HepG2 (cell line): ENCODE data around the gene UGCG. TPM values are rescaled to one million over a fixed set of nuclear protein-coding genes. Genes with fewer than 3 reads are reported as not detected.

Experiments
- JUNB ChIP-seq: sonication (generic); formaldehyde crosslinking; IDR thresholded peaks from 2 replicates; pipeline ENCODE4 v1.8.0; 2022; ENCODE audit warnings: missing genetic modification reagents, mild to moderate bottlenecking, borderline replicate concordance
- ZFP36 ChIP-seq: fragments of 150-350 bp; IDR thresholded peaks from 2 replicates; pipeline ENCODE4 v1.6.1; 2018; ENCODE audit warnings: borderline replicate concordance, low read length, low read depth; ENCODE audit not compliant: partially characterized antibody
- ZNF33B ChIP-seq: sonication (generic); formaldehyde crosslinking; IDR thresholded peaks from 2 replicates; pipeline ENCODE4 v1.5.1; 2020; ENCODE audit warnings: mild to moderate bottlenecking, missing genetic modification reagents
- ZNF563 ChIP-seq: sonication (generic); formaldehyde crosslinking; IDR thresholded peaks from 2 replicates; pipeline ENCODE4 v1.8.0; 2022; ENCODE audit warnings: mild to moderate bottlenecking, moderate library complexity, missing genetic modification reagents
- ZNF724P ChIP-seq: sonication (generic); formaldehyde crosslinking; IDR thresholded peaks from 2 replicates; pipeline ENCODE4 v1.8.0; 2022; ENCODE audit warnings: missing genetic modification reagents, borderline replicate concordance
- polyA plus RNA-seq, 8 experiments: library from polyadenylated mRNA; depleted of rRNA in 3 of 8; stranded (reverse) in 7 of 8; unstranded in 1 of 8; fragments of >200 nt; fragmentation: Illumina TruSeq in 4 of 8; extraction: Trizol in 4 of 8; gene quantifications; 2 replicates each; pipeline versions ENCODE4 v1.2.1 to v1.2.3, GENCODE V29; 2011 to 2016; ENCODE audit warnings: low read depth in 4 of 8, missing spikeins in 1 of 8, mixed read lengths in 1 of 8; ENCODE audit not compliant: insufficient read depth in 1 of 8
- total RNA-seq, 5 experiments: library from RNA; depleted of rRNA; stranded (reverse); fragments of >200 nt; fragmentation: Illumina TruSeq; extraction: Trizol; gene quantifications; 2 replicates each; pipeline ENCODE4 v1.2.3, GENCODE V29; 2016; ENCODE audit warnings: low read depth in 1 of 5
- TF ChIP-seq, protein P1 (sequence below): sonication (generic); formaldehyde crosslinking; IDR thresholded peaks from 2 replicates; pipeline ENCODE4; 2020; ENCODE audit warnings: missing genetic modification reagents, mild to moderate bottlenecking, borderline replicate concordance
- TF ChIP-seq, protein P2 (sequence below), 2 experiments: fragments of 450-650 bp in 1 of 2; sonication (generic) in 1 of 2; formaldehyde crosslinking; IDR thresholded peaks; 2 replicates each; pipeline versions ENCODE4 v1.5.0 to v1.8.0; 2020 to 2022; ENCODE audit warnings: mild to moderate bottlenecking in 1 of 2, missing genetic modification reagents in 1 of 2
- TF ChIP-seq, protein P3 (sequence below): sonication (generic); formaldehyde crosslinking; IDR thresholded peaks from 2 replicates; pipeline ENCODE4 v1.5.0; 2020; ENCODE audit warnings: mild to moderate bottlenecking, missing genetic modification reagents
- TF ChIP-seq, protein P4 (sequence below): sonication (generic); formaldehyde crosslinking; IDR thresholded peaks from 2 replicates; pipeline ENCODE4 v1.8.0; 2022; ENCODE audit warnings: mild to moderate bottlenecking, missing genetic modification reagents; ENCODE audit not compliant: insufficient replicate concordance

UGCG gene
- total and polyA plus RNA-seq, 2 of the 13 experiments (the other 11 are each of a cell fraction or from before 2014, with no cell fraction given) = 10.5 to 13.9 TPM

DNA sequence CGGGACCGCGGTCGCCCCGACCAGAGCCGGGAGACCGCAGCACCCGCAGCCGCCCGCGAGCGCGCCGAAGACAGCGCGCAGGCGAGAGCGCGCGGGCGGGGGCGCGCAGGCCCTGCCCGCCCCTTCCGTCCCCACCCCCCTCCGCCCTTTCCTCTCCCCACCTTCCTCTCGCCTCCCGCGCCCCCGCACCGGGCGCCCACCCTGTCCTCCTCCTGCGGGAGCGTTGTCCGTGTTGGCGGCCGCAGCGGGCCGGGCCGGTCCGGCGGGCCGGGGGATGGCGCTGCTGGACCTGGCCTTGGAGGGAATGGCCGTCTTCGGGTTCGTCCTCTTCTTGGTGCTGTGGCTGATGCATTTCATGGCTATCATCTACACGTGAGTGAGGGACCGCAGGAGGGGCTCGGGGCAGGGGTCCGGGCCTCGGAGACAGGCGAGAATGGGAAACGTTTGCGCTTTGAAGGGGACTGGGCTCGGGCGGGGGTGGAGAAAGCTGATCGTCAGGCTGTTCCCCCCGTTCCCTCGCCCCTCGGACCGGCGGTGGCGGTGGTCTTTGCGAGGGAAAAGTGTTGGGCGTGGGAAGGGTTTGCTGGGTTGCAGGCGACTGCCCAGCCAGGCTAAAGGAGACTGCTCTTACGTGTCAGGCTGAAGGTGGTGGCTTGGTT is 457 bp downstream of the UGCG start (continued):
- TF ChIP-seq, protein P1, sequence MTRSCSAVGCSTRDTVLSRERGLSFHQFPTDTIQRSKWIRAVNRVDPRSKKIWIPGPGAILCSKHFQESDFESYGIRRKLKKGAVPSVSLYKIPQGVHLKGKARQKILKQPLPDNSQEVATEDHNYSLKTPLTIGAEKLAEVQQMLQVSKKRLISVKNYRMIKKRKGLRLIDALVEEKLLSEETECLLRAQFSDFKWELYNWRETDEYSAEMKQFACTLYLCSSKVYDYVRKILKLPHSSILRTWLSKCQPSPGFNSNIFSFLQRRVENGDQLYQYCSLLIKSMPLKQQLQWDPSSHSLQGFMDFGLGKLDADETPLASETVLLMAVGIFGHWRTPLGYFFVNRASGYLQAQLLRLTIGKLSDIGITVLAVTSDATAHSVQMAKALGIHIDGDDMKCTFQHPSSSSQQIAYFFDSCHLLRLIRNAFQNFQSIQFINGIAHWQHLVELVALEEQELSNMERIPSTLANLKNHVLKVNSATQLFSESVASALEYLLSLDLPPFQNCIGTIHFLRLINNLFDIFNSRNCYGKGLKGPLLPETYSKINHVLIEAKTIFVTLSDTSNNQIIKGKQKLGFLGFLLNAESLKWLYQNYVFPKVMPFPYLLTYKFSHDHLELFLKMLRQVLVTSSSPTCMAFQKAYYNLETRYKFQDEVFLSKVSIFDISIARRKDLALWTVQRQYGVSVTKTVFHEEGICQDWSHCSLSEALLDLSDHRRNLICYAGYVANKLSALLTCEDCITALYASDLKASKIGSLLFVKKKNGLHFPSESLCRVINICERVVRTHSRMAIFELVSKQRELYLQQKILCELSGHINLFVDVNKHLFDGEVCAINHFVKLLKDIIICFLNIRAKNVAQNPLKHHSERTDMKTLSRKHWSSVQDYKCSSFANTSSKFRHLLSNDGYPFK (CRISPR knock-in tag) = 0 out of 2 replicates have a peak, but pooled peaks have one; percentile 24
- TF ChIP-seq ZFP36 (no peak), ZNF563 (no peak), JUNB (0 out of 2 replicates have a peak, but pooled peaks have one; percentile 25), ZNF724P (peak; percentile 13; the same call in 1 of the 2 replicates), ZNF33B (CRISPR knock-in tag) (no peak)
- TF ChIP-seq, protein P2, sequence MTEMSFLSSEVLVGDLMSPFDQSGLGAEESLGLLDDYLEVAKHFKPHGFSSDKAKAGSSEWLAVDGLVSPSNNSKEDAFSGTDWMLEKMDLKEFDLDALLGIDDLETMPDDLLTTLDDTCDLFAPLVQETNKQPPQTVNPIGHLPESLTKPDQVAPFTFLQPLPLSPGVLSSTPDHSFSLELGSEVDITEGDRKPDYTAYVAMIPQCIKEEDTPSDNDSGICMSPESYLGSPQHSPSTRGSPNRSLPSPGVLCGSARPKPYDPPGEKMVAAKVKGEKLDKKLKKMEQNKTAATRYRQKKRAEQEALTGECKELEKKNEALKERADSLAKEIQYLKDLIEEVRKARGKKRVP (CRISPR knock-in tag; IDR thresholded peaks at IDR 0.05) = 0 out of 4 replicates have a peak, but pooled peaks of 1 of the 2 experiments have one; percentile 19
- TF ChIP-seq, protein P3, sequence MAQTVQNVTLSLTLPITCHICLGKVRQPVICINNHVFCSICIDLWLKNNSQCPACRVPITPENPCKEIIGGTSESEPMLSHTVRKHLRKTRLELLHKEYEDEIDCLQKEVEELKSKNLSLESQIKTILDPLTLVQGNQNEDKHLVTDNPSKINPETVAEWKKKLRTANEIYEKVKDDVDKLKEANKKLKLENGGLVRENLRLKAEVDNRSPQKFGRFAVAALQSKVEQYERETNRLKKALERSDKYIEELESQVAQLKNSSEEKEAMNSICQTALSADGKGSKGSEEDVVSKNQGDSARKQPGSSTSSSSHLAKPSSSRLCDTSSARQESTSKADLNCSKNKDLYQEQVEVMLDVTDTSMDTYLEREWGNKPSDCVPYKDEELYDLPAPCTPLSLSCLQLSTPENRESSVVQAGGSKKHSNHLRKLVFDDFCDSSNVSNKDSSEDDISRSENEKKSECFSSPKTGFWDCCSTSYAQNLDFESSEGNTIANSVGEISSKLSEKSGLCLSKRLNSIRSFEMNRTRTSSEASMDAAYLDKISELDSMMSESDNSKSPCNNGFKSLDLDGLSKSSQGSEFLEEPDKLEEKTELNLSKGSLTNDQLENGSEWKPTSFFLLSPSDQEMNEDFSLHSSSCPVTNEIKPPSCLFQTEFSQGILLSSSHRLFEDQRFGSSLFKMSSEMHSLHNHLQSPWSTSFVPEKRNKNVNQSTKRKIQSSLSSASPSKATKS (CRISPR knock-in tag) = no peak
- TF ChIP-seq, protein P4, sequence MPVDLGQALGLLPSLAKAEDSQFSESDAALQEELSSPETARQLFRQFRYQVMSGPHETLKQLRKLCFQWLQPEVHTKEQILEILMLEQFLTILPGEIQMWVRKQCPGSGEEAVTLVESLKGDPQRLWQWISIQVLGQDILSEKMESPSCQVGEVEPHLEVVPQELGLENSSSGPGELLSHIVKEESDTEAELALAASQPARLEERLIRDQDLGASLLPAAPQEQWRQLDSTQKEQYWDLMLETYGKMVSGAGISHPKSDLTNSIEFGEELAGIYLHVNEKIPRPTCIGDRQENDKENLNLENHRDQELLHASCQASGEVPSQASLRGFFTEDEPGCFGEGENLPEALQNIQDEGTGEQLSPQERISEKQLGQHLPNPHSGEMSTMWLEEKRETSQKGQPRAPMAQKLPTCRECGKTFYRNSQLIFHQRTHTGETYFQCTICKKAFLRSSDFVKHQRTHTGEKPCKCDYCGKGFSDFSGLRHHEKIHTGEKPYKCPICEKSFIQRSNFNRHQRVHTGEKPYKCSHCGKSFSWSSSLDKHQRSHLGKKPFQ (CRISPR knock-in tag) = peak; percentile 25
